ENCODE results near the gene JMJD1C.

- TF ChIP-seq POLR2A (IDR thresholded peaks at IDR 0.05): no peak
- TF ChIP-seq CTCF (IDR thresholded peaks at IDR 0.05): no peak
Observed at GRCh38 chr10:63275094-63275493, 190.7 kb downstream of the JMJD1C start.
